Mesenchymal stem cell (in vitro differentiated cells and primary cell): ENCODE data around the gene TPM1.

Source experiments
- DNase-seq: peaks from one replicate; pipeline ENCODE4 v3.0.0-alpha.2; 2013
- H2AFZ ChIP-seq: one replicate; pipeline ENCODE4 v1.6.1; 2013; ENCODE audit warnings: low read depth, mild to moderate bottlenecking, control low read depth, inconsistent platforms, low read length, moderate library complexity
- H2AK5ac ChIP-seq: 2 replicates; pipeline ENCODE4 v1.6.1; 2013; ENCODE audit warnings: low read length, moderate library complexity, mild to moderate bottlenecking, inconsistent platforms; ENCODE audit not compliant: severe bottlenecking
- H2BK120ac ChIP-seq: one replicate; pipeline ENCODE4 v1.6.1; 2013; ENCODE audit warnings: low read depth, mild to moderate bottlenecking, inconsistent platforms, low read length, moderate library complexity
- H2BK12ac ChIP-seq, 2 experiments: one replicate each; pipeline ENCODE4 v1.6.1; 2013; ENCODE audit warnings: inconsistent platforms in 2 of 2, low read length in 2 of 2, mild to moderate bottlenecking in 2 of 2, moderate library complexity in 2 of 2, control low read depth in 1 of 2
- H2BK15ac ChIP-seq: one replicate; pipeline ENCODE4 v1.6.1; 2013; ENCODE audit warnings: mild to moderate bottlenecking, low read depth, inconsistent platforms; ENCODE audit not compliant: poor library complexity, severe bottlenecking
- H2BK5ac ChIP-seq: 2 replicates; pipeline ENCODE4 v1.6.1; 2013; ENCODE audit warnings: low read depth, mild to moderate bottlenecking, low read length, control low read depth, inconsistent platforms; ENCODE audit not compliant: poor library complexity, severe bottlenecking
- H3K14ac ChIP-seq, 2 experiments: one replicate each; pipeline ENCODE4 v1.6.1; 2013; ENCODE audit warnings: inconsistent platforms in 2 of 2, low read length in 2 of 2, control low read depth in 1 of 2, mild to moderate bottlenecking in 1 of 2, moderate library complexity in 1 of 2
- H3K18ac ChIP-seq, 2 experiments: one replicate each; pipeline ENCODE4 v1.6.1; 2013; ENCODE audit warnings: inconsistent platforms in 2 of 2, low read length in 2 of 2, control low read depth in 1 of 2, low read depth in 1 of 2, mild to moderate bottlenecking in 1 of 2
- H3K23ac ChIP-seq, 2 experiments: one replicate each; pipeline ENCODE4 v1.6.1; 2013; ENCODE audit warnings: inconsistent platforms in 2 of 2, low read length in 2 of 2, mild to moderate bottlenecking in 2 of 2, moderate library complexity in 2 of 2, control low read depth in 1 of 2
- H3K27ac ChIP-seq: 2 replicates; pipeline ENCODE4 v1.5.1; 2013; ENCODE audit warnings: mild to moderate bottlenecking, moderate library complexity, low read length, control low read depth, inconsistent platforms; ENCODE audit not compliant: poor library complexity, severe bottlenecking
- H3K27me3 ChIP-seq, 2 experiments: 2 replicates each; pipeline versions ENCODE4 v1.6.1 to v1.7.0; 2013; ENCODE audit warnings: low read length in 2 of 2, mild to moderate bottlenecking in 2 of 2, moderate library complexity in 2 of 2, control low read depth in 1 of 2, inconsistent platforms in 1 of 2; ENCODE audit not compliant: control insufficient read depth in 1 of 2, insufficient read depth in 1 of 2
- H3K36me3 ChIP-seq, 2 experiments: 2 replicates each; pipeline versions ENCODE4 v1.6.1 to v1.7.0; 2013; ENCODE audit warnings: low read length in 2 of 2, control low read depth in 1 of 2, inconsistent platforms in 1 of 2, low read depth in 1 of 2, mild to moderate bottlenecking in 1 of 2; ENCODE audit not compliant: insufficient read depth in 2 of 2, control insufficient read depth in 1 of 2
- H3K4ac ChIP-seq, 2 experiments: one replicate each; pipeline ENCODE4 v1.6.1; 2013; ENCODE audit warnings: inconsistent platforms in 2 of 2, low read length in 2 of 2, mild to moderate bottlenecking in 2 of 2, moderate library complexity in 2 of 2, control low read depth in 1 of 2, low read depth in 1 of 2
- H3K4me1 ChIP-seq: 2 replicates; pipeline ENCODE4 v1.6.1; 2013; ENCODE audit warnings: low read depth, low read length, control low read depth; ENCODE audit not compliant: control insufficient read depth, insufficient read depth
- H3K4me2 ChIP-seq: 2 replicates; pipeline ENCODE4 v1.6.1; 2013; ENCODE audit warnings: low read length, mild to moderate bottlenecking, inconsistent platforms; ENCODE audit not compliant: poor library complexity, severe bottlenecking
- H3K4me3 ChIP-seq, 2 experiments: 2 replicates each; pipeline versions ENCODE4 v1.5.1 to v1.7.0; 2013; ENCODE audit warnings: low read length in 2 of 2, mild to moderate bottlenecking in 2 of 2, control low read depth in 1 of 2, low read depth in 1 of 2; ENCODE audit not compliant: insufficient read depth in 1 of 2
- H3K79me1 ChIP-seq: replicated peaks from 2 replicates; pipeline ENCODE4 v1.6.1; 2013; ENCODE audit warnings: mild to moderate bottlenecking, control low read depth, low read length, inconsistent platforms; ENCODE audit not compliant: poor library complexity, severe bottlenecking
- H3K9ac ChIP-seq: 2 replicates; pipeline ENCODE4 v1.7.0; 2013; ENCODE audit warnings: mild to moderate bottlenecking, low read length, moderate library complexity
- H3K9me3 ChIP-seq: 2 replicates; pipeline ENCODE4 v1.7.0; 2013; ENCODE audit warnings: mild to moderate bottlenecking, low read length; ENCODE audit not compliant: control insufficient read depth
- H4K8ac ChIP-seq: one replicate; pipeline ENCODE4 v1.6.1; 2013; ENCODE audit warnings: inconsistent platforms, mild to moderate bottlenecking, low read length, moderate library complexity
- H4K91ac ChIP-seq: one replicate; pipeline ENCODE4 v1.6.1; 2013; ENCODE audit warnings: mild to moderate bottlenecking, low read length, inconsistent platforms
- WGBS: methylation state at CpG from one replicate; pipeline ENCODE4 v1.1.7; 2013; ENCODE audit warnings: mixed read lengths; 5-methylcytosine and 5-hydroxymethylcytosine counted together

Gene TPM1

DNA sequence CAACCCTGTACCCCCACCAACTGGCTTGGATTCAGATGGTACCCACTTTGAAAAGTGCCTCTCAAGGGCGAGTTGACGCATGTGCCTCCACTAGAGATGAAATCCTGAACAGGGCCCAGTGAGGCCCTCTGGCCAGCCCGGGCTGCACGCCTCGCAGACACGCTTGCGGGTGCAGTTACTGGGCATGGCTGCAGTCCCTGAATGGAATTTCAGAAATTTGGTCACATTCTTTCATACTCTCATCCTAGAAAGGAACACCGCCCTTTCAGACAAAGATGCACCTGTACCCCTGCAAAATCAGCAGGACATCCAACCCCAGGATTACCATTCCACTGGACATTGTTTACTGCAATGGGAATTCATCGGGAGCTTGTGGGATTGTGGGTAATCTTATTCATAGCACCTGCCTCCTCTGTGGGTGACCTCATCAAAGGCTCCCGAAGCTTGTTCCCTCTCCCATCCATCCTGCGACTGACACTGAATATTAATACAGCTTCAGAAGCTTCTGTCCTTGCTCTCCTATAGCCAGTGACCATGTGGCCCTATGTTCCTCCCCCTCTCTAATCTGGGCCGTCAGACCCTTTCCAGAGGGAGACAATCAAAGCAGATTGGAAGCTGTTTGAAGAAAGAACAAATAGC lies 42.5 kb upstream of the TPM1 start:
- no peak overlapping the region for H3K27ac ChIP-seq
- no peak overlapping the region for H4K8ac ChIP-seq
- H2AK5ac ChIP-seq, result no peak overlapping the region
- H4K91ac ChIP-seq, result no peak overlapping the region
- H3K4ac ChIP-seq, result no peak overlapping the region
- H3K14ac ChIP-seq, result no peak overlapping the region
- no peak overlapping the region for H3K4me3 ChIP-seq
- no peak overlapping the region for H3K9ac ChIP-seq
- H3K79me1 ChIP-seq, result no peaks in the 10 kb centered on the region
- H2BK120ac ChIP-seq, result no peak overlapping the region
- WGBS, result 85% methylated on average over 11 of the region's 12 CpGs
- H3K27me3 ChIP-seq, result peaks cover 0 to 9% of the 10 kb centered on the region in 2 experiments
- H2AFZ ChIP-seq, result no peak overlapping the region
- no peak overlapping the region for H3K4me2 ChIP-seq
- H2BK12ac ChIP-seq, result no peak overlapping the region
- H3K23ac ChIP-seq, result no peak overlapping the region
- peaks cover 14% of the 10 kb centered on the region for H3K4me1 ChIP-seq
- H3K36me3 ChIP-seq, result no peaks in the 10 kb centered on the region
- no peak overlapping the region for H2BK15ac ChIP-seq
- H3K9me3 ChIP-seq, result no peaks in the 10 kb centered on the region
- DNase-seq, result no peak
- H2BK5ac ChIP-seq, result no peak overlapping the region
- H3K18ac ChIP-seq, result no peak overlapping the region

DNA sequence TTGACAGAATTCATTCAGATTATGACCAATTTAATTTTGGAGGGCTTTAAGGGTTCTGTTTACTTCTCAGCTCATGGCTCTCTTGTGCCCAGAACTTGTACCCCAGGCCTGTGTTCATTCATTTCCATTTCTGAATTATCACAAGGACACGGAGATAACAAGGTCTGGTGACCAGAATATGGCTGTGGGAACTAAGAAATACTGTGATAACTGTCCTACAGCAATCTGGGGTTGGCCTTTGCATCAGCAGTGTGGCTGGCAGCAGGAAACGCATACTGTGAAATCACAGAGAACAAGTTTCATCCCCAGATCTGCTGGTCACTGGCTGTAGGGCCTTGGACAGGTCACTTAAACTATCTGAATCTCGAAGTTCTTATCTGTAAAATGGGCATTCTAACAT lies 41.8 kb upstream of the TPM1 start:
- H2BK15ac ChIP-seq, result no peak overlapping the region
- H4K91ac ChIP-seq, result no peak overlapping the region
- H3K23ac ChIP-seq, result no peak overlapping the region
- no peak overlapping the region for H3K9ac ChIP-seq
- H3K4ac ChIP-seq, result no peak overlapping the region
- H3K18ac ChIP-seq, result no peak overlapping the region
- no peak overlapping the region for H2AFZ ChIP-seq
- H3K79me1 ChIP-seq, result no peaks in the 10 kb centered on the region
- no peak overlapping the region for H3K27ac ChIP-seq
- H2AK5ac ChIP-seq, result peak overlapping the region; percentile 39
- peaks cover 14% of the 10 kb centered on the region for H3K4me1 ChIP-seq
- no peak overlapping the region for H3K4me2 ChIP-seq
- H4K8ac ChIP-seq, result no peak overlapping the region
- H3K36me3 ChIP-seq, result no peaks in the 10 kb centered on the region
- no peak overlapping the region for H3K4me3 ChIP-seq
- WGBS, result 81% methylated on average over 3 of the region's 3 CpGs
- H2BK120ac ChIP-seq, result no peak overlapping the region
- peaks cover 0 to 9% of the 10 kb centered on the region in 2 experiments for H3K27me3 ChIP-seq
- H2BK5ac ChIP-seq, result no peak overlapping the region
- H3K9me3 ChIP-seq, result no peaks in the 10 kb centered on the region
- H3K14ac ChIP-seq, result no peak overlapping the region
- no peak for DNase-seq
- no peak overlapping the region for H2BK12ac ChIP-seq

DNA sequence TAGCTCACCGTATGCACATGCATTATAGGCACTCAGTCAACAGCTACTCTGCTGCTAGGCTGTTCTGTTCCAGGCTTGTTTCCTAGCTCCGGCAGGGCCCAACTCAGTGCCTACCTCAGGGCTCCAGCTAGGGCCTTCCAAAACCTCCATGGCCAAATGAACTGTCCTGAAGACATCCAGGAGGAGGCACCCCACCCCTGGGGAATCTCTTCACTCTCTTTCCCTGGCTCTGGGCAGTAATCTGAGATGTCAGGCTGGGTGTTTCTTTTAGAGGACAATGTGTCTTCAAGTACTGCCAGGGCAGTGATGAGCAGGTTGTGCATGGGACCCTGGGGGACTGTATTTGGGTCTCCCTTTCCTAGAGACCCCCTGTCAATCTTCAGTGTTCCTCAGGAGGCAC lies 38.3 kb upstream of the TPM1 start:
- Histone ChIP-seq H2BK120ac (no peak overlapping the region), H3K9me3 (no peaks in the 10 kb centered on the region), H3K4me3 (no peak overlapping the region), H2BK12ac (no peak overlapping the region), H3K27me3 (no peaks in the 10 kb centered on the region), H3K4me1 (peaks cover 13% of the 10 kb centered on the region), H3K36me3 (no peaks in the 10 kb centered on the region), H3K9ac (no peak overlapping the region), H2AFZ (no peak overlapping the region), H3K23ac (no peak overlapping the region), H3K4ac (no peak overlapping the region), H2AK5ac (peak overlapping the region; percentile 80), H2BK5ac (no peak overlapping the region), H4K8ac (no peak overlapping the region), H3K27ac (no peak overlapping the region), H3K14ac (no peak overlapping the region), H2BK15ac (no peak overlapping the region), H4K91ac (no peak overlapping the region), H3K4me2 (no peak overlapping the region), H3K18ac (no peak overlapping the region), H3K79me1 (no peaks in the 10 kb centered on the region)
- DNase-seq, result no peak
- WGBS, result 94% methylated on average over 2 of the region's 2 CpGs

DNA sequence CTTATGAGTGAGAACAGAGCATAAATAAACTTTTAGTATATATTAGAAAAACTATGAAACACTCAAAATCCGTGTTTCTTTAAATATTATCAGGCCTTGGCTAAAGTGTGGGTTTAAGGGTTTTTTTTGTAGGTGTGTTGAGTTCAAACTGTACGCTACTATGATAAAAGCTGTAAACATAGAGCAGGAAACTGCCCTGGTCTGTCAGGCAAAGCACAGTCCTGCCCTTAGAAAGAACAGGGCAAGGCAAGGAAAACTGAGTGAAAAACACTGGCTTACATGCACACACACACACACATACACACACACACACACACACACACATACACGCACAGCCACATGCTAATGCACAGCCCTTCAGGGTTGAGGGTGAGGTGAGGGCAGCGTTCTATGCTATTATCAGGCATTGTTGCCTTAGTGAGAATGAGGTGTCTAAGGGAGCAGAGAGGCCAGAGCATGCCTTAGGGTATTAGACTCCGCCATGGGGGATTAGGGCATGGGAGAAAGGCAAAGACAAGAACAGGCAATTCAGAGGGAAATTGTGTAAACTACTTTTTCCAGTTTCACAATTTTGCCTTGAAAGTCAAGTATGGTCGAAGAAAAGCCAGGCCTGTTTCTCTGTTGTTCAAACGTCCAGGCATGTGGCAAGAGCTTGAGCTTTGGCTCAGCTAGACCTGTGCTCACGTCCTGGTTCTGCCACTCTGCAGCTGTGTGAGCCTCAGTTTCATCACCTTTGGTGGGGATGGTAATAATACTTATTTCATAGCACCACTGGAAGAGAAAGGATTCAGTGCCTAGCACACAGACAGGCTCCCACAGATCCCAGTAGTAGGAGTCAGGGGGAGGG lies 36.3 kb upstream of the TPM1 start:
- Histone ChIP-seq H2BK12ac (peak overlapping the region in 1 of 2 experiments; percentile 7), H3K4ac (no peak overlapping the region), H3K4me2 (no peak overlapping the region), H3K27ac (no peak overlapping the region), H2AK5ac (no peak overlapping the region), H2BK15ac (no peak overlapping the region), H3K9ac (no peak overlapping the region), H3K23ac (no peak overlapping the region), H2BK5ac (no peak overlapping the region), H3K18ac (peak overlapping the region in 1 of 2 experiments; percentile 79), H3K9me3 (no peaks in the 10 kb centered on the region), H3K14ac (peak overlapping the region in 1 of 2 experiments; percentile 53), H3K36me3 (no peaks in the 10 kb centered on the region), H3K4me3 (no peak overlapping the region), H3K27me3 (no peaks in the 10 kb centered on the region), H4K8ac (no peak overlapping the region), H2BK120ac (no peak overlapping the region), H4K91ac (no peak overlapping the region), H2AFZ (peak overlapping the region; percentile 60), H3K4me1 (peaks cover 6% of the 10 kb centered on the region), H3K79me1 (no peaks in the 10 kb centered on the region)
- peak; percentile 62 for DNase-seq
- 66% methylated on average over 8 of the region's 8 CpGs for WGBS
